HG03039 (cell line): ENCODE data around the gene OBI1.

ENCODE experiments used
- ATAC-seq: cut with Tn5 transposase; IDR thresholded peaks from one replicate; pipeline ENCODE4 v1.9.1; 2021; ENCODE audit warnings: mild to moderate bottlenecking, moderate library complexity; ENCODE audit not compliant: unreplicated experiment

OBI1 gene

DNA sequence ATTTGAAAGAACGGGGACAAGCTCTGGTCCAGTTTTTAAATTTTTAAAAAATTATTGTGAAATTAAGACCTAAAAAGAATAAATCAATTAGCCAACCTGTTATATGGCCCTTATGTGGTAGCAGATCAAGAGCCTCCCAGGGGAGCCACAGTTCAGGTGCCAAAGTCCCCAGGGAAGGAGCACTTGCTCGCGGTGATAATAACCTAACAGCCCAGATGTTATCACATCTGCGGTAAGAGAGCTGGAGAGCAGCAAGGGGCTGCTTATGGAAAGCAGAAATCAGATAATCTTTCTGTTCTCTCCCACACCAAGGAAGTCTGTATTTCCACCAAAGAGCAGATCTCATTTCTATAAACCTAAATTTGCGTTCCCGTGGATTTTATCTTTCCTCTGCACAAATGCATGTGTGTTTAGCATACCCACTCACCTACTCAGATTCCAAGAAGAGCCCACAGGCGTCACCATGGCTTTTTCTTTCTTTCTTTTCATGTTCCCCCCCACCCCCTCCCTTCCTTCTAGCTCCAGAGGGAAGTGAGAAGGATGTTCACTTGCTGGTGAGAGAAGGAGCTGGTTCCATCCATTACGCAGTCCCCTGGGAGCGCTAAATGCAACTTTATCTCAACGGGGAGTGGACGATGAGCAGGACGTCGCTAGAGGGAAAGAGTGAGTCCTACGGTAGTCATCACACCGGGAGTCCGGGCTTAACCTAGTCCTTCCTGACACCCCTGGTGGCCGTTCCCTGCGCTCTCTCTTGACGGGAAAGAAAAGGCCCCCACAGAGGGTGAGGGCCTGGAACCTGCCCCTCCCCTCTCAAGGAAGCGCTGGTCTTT is 54.0 kb downstream of the OBI1 start:
- ATAC-seq, result no peak

DNA sequence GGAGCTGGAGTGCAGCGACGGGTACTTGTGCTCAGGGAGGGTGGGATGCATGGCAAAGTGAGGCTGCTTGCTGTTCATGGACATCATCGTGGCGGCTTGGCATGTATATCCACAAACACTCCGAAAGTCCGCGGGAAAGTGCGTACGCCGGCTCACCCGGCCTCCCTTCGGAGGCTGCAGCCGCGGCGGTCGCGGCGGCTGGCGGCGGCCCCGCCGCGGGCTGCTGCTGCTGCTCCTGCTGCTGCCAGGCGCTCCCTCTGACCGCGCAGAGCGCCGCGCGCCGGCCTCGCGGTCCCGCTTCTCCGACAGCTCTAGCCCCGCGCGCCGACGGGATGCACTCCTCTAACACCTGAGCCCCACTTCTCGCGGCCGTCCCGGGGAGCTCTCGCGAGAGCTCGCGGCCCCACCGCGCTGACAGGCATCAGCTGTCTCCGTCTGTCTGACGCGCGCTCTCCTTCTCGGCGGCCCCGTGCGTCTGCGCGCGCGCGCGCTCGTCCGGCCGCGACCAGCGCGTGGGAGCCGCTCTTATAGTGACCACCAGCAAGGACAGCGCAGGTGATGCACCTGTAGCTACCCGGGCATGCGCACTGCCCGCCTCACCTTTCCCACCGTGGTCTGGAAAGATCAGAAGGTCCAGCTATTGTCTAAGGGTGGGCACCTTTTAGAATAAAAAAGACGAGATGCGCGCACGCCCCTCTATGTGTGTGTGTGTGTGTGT is 55.6 kb downstream of the OBI1 start, which contains the start of gene POU4F1:
Gene POU4F1, minus strand, starts transcription at position 313 of the 718 bp plus-strand sequence. Its CDS starts 226 bp downstream, at position 87.
- peak; percentile 92 for ATAC-seq

DNA sequence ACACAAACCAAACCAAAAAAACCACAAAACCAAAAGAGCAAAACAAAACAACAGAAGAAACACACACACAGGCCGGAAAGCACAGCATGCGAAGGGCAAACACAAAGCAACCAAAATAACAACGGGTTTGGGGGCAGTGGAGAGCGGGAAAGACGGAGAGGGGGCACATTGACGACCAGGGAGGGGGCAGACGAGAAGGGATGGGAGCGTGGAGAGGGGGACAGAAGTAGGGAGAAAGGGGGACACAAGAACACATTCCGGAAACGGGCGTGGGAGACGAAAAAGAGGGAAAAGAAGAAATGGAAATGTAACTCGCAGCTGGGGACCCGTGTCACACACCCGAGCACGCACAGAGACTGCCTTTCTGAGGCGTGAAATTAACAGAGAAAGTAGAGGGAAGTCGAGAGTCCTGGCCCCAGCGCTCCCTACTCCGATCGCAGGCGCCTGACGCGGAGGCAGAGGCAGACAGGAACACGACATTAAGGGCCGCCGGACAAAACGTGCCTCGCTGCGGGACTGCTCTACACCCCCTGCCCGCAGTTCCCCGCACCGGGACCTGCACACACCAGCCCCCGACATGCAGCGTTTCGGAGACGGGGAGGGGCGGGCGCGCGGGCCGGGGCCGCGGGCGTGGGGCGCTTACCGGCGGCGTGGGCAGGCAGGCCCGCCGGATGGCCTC is 56.3 kb downstream of the OBI1 start:
- peak; percentile 9 for ATAC-seq

DNA sequence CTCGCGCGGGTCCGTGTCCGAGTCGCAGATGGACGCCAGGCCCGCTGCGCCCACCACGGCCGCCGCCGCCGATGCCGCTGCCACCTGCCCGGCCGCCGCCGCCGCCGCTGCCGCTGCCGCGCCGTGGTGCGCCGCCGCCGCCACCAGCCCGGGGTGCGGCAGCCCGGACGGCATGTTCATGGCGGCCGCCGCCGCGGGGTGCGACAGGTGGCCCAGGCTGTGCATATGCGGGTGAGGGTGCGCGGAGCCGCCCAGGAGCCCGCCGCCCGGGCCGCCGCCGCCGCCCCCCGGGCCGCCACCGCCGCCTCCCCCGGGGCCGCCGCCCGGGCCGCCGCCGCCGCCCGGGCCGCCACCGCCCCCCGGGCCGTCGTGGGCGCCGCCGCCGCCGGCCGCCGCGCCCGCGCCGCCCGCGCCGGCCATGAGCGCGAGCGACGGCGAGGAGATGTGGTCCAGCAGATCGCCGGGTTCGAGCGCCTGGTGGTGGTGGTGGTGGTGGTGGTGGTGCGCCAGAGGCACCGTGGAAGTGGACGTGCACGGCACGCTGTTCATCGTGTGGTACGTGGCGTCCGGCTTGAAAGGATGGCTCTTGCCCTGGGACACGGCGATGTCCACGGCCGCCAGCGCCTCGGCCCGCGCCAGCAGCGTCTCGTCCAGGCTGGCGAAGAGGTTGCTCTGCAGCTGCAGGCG is 56.9 kb downstream of the OBI1 start:
- ATAC-seq, result no peak

DNA sequence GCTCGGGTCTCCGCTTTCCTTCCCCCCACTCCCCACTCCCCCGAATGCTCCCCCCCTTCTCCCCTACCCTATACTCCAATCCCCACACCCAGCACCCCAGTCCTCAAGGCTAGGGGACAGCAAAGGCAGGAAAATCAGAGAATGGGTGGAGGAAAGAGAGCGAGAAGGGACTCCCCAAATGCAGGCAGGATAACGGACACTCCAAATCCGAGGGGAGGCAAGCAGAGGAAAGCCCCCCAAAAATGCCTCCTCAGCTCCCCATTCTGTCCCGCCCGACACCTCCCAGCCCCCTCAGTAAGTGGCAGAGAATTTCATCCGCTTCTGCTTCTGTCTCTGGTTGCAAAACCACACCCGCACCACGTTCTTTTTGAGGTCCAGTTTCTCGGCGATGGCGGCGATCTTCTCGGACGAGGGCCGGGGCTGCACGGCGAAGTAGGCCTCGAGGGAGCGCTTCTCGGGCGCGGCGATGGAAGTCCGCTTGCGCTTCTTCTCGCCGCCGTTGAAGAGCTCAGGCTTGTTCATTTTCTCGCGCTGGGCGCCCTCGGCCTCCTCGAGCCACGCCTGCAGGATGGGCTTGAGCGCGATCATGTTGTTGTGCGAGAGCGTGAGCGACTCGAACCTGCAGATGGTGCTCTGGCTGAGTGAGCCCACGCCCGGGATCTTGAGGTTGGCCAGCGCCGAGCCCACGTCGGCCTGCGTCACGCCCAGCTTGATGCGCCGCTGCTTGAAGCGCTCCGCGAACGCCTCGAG is 57.7 kb downstream of the OBI1 start:
- ATAC-seq, result no peak

DNA sequence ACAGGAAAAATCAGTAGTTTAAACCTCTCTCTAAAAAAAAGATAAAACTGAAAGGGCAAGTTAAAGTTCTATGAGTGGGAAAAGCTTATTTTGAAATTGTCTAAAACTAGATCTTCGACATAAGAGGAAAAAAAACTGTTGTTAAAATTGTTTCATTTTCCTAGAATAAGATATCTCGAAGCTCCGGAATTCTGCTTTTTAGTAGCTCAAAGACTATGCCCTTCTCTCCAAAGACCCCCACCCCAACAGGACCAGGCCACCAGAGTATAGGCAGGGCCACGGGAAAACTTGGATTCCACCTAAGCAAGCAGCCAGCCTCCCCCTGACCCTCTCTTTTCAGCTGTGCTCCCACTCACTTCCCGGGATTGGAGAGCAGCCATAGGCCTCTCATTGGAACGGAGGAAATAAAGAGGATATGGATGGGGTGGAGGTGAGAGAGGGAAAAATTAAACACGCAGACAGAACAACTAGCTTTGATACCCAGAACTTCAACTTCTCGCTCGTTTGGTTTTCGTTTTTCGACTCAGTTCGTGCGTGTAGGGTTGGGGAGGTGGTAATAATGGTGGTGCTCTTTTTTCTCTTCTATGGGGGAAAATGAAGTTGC is 58.6 kb downstream of the OBI1 start:
- ATAC-seq, result no peak

DNA sequence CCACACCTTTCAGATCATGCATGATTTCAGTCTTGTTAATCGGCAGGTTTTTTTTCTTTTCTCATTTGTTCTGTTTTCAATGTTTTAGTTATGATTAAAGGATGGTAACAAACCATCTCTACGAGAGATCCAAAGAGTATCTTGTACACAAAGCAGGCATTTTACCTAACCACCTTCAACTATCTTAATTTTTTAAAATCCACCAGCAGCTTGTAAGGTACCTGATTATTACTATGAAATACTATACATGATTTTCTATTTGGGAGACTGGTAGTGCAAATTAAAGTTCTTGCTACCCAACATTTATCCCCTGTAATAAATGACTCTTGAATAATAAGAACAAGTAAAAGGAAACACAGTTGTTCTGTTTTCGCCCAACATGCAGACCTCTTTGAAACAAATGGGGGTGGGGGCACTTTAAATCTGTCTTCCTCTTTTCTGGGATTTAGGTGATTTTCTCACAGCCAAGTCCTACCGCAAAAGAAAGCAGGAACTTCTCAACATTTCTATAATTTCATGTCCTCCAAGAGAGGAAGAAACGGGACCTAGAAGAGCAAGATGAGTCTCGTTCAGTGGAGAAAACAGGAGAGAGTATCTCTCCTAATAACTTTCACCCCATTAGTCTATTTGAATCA is 59.2 kb downstream of the OBI1 start:
- ATAC-seq, result no peak

DNA sequence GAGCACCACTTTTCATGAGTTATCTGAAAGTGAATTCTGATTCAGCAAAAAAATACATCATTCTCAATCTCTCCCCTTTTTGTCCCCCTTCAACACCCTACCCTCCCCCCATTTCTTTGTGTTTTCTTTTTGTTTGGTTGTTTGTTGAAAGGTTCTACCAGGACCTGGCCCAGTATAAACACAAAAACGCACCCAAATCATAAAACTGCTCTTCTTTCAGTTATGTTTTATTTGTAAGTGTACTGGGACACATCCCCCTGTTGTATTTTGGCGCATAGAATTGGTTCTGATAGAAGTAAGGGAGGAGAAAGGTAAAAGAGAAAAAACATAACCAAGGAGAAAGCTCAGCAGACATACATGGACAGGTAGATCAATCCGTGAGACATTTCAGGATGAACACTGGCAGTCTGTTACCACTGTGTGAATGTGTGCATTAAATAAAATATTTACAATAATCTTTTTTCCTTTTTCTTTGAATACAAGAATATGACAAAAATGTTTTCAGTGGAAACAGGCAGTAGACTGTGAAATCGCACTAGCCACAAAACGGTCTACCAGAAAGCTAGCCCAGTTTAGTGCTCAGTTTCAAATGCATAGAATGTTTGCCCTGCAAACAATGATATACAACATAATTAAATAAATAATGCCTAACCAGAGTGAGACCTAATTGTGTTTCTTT is 59.9 kb downstream of the OBI1 start:
- ATAC-seq, result no peak

DNA sequence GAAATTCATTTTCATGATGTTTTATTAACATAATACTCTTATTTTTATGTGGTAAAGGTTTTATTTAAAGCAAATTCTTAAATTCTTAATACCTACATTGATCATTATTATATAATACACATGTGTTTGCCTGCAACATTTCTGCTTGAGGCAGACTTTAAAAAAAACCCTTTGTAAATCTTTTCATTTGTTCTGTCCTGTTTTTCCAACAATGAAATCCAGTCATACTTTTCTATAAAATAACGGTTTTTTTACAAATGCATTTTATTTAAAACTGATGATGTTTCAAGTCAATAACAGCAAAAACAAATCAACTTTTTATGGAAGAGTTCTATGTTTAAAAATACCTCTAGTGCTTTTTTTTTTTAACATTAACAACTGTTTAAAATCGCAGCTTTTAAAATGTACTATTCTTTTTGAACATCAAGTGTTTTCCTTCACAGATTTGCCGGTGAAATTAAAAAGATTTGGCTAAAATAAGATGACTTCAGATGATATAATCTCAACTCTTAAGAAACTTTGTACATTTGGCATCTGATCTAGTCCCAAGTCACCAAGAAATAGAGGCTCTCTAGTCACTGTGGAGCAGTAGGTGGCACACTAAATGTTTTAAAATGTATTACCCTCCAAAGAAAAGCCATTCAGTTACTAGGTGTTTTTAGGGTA is 60.7 kb downstream of the OBI1 start:
- ATAC-seq, result no peak

DNA sequence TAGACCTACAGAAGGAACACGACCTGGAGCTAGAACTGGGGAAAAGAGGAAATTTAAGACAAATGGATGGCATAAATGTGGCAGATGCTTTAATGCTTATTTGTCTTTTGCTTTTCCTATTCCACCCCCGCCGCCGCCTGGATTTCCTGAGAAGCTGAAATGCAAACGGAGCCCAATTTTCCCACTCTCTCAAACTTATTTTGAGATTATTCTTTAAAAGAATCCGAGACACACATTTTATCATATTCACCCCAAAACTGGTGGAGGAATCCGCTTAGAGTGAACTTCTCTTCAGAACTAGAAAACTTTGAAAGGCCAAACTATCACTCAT is 61.4 kb downstream of the OBI1 start:
- ATAC-seq, result no peak

DNA sequence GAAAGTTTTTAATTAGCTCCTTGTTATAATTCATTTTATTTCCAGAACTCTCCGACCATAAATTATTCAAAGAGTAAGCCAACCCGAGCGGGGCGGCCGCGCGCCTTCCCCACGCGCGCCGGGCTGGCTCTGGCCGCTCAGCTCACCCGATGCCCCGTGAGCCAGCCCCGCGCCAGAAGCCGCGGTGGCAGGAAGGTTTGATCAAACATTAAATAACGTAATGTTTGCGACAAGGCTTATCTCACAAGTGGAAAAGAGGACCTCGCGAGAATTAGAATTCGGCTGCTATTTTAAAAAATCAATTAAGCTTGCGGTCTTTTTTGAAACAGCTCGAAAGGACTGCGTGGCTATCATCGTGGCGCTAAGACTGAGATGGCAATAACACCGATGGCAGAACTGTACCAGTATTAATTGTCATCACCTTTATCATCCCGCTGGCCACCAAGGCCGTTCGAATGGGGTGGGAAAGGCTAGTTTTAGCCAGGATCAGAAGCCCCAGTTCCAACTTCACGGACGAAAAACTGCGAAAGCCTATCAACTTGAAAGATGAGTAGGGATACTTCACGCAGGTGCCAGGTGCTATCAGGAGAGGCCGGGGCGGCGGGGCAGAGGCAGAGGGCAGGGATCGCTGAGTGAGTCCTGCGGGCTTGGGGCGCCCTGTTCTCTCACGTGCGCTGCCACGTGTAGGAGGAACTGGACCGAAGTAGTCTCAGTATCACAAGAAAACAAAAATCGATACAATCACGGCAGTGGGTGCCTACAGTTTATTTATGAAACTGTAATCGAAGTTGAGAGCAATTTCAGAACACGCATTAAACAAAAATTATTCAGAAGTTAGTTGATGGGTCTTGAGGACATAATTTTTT is 62.0 kb downstream of the OBI1 start:
- ATAC-seq, result no peak

DNA sequence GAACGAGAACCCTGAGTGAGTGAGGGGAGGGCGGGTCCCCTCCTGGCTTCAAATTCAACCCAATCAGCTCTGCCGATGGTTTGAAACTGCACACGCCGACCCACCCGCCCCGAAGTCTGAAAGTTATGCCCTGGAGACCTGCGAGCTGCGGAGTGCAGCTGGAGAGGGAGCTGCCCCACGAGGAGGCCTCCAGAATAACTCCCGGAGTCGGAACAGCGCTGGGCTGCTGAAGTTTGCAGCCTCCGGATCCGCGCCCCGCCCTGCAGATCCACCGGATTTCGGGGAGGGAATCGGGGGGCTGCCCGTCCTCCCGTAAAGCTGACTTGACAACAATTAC is 62.6 kb downstream of the OBI1 start:
- no peak for ATAC-seq

DNA sequence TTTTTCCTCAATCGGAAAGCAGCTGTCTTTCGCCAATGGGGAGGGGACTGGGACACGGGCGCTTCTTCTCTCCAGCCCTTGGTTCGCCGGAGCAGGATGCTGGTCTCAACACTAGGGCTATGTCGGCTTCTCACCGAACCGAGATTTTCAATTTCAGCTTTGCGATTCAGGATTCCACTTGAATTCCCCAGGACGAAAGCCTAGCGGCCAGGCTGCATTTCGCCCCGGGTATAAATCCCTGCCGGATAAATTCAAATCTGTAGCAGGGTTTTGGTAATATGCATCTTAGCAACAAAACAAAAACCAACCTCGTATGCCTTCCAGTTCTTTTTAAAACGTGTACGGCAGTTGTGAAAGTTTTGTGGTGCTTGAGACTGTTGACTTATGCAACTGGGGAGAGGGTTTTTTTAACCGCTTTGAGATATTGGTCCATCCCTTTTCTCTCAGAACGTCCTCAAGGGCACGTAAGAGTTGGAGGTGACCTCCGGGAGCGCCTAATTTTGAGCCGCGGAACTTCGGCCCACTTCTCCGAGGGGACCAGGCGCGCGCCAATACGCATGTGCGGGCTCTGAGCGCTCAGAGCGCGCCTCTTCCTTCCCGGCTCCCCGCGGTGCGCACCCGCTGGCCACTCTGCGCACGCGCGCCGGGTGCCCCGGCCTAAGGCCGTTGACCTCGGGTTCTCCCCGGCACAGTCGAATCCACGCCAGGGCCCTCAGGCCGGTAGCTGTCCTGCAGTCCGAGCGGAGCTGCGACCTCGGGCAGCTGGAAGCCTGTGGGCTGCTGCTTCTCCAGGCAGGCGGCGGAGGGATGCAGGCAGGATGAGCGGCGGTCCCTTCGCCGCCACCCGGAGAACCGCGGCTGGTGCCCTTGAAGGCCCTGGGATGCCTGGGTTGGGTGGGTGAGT is 63.2 kb downstream of the OBI1 start:
- no peak for ATAC-seq

DNA sequence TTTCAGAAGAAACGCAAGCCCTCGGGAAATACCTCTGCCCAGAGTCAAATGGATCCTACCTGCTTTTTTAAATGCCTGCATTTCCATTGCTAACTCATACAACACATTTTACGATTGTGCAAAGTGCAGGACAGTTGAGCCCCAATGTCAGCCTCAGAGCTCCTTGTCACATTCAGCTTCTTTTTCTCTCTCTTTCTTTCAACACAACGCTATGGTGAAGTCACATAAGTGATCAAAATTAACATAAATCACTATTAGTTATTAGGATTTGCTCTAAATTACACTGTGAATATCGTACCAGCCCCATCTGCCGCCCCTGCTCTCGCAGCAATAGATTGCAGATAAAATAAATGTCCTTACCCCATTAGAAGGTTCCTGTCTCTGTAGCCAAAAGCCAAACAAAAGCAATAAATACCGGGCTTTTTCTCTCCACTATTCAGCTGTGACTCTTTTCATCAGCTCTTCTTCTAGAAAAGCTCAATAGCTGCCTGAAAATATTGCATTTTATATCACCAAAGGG is 64.4 kb downstream of the OBI1 start:
- no peak for ATAC-seq

DNA sequence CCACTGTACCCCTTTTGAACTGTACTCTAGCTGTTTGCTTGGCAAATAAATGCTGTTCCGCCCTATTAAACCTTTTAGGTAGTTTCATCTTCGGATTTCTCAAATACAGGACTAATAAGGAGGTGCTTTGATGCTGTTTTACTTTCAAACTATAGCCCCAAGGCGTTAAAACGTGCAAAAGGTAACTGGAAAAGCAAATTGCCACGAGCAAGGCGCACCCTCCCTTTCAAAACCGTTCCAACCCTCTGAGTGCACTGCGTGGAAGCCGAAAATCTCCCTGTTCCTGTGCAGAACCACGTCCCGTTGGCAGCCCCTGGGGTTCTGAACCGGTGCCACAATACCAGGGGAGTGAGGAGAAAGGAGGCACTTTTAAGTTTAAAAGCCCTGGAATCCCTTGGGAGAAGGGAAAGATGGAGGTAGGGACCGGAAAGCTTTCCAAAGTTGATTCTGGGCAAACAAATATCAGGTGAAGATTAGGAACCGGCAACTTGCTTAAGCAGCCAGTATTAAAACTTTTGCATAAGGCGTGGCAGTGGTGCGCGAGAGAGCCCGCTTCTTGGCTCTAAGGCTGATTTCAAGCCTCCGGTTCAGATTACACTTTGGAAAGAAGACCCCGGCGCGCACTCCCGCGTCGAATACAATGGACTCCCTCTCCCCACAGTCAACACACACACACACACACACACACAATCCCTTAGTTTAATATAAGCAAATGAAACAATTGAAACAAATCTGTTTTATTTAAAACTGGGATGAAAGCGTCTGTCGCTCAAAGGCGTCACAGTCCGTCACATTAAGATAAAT is 65.1 kb downstream of the OBI1 start:
- ATAC-seq, result no peak

DNA sequence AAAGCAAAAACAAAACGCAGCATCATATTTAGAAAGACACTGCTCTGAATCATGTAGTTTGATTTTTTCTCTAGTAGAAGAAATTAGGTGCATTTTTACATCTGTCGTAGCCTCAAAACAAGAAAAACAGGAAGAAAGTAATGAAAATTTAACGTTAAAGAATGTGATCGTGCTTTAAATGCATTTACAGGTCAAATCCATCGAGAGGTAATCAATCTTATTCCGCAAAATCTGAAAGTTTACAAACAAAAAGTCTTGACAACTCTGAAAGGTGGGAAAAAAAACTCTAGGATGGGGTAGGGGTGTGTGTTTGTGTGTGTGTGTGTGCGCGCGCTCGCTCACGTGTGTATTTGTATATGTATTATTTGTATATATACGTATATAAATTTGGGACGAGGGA is 65.8 kb downstream of the OBI1 start:
- ATAC-seq, result no peak
